ENCODE results near the gene ADAMTS18. TPM values are rescaled to one million over a fixed set of nuclear protein-coding genes. Genes with fewer than 3 reads are reported as not detected.

ADAMTS18 gene
- total and polyA plus RNA-seq, 2 of the 8 experiments (the other 6 are each of a cell fraction or from before 2014, with no cell fraction given): 0.05 to 0.19 TPM

GRCh38 chr16:77434022-77434529, 758 bp downstream of the ADAMTS18 start:
- Histone ChIP-seq H4K8ac (ENCODE audit: extremely low read depth, insufficient read depth, low read length) (no peak overlapping the region), H2AK5ac (ENCODE audit: low read depth, low read length) (no peak overlapping the region), H3K4me2 (ENCODE audit: insufficient read depth in 1 of 2, low read depth in 2 of 2, low read length in 2 of 2) (peak overlapping the region; percentile 69 to 93), H3K9me3 (ENCODE audit: insufficient read depth in 2 of 2, low read depth in 1 of 2, low read length in 1 of 2) (no peaks in the 10 kb centered on the region), H2BK20ac (ENCODE audit: low read length) (no peak overlapping the region), H2AFZ (ENCODE audit: low read length) (no peak overlapping the region), H3K56ac (replicated peaks; ENCODE audit: insufficient read length, low read depth, low read length) (no peak overlapping the region), H3K23ac (ENCODE audit: insufficient read length) (no peak overlapping the region), H3K9ac (replicated peaks in 1 of 4; ENCODE audit: extremely low read depth in 1 of 4, low read depth in 3 of 4, low read length in 3 of 4) (no peak overlapping the region), H2BK5ac (ENCODE audit: low read depth, low read length) (no peak overlapping the region), H3K27me3 (replicated peaks in 1 of 4; ENCODE audit: control insufficient read depth in 3 of 4, extremely low read depth in 1 of 4, insufficient read depth in 3 of 4, low read length in 3 of 4) (peaks cover 14 to 48% (median 39%) of the 10 kb centered on the region in 4 experiments), H4K5ac (ENCODE audit: insufficient read length, low read depth, low read length) (no peak overlapping the region), H4K91ac (replicated peaks; ENCODE audit: insufficient read length, low read length) (no peak overlapping the region), H3K23me2 (ENCODE audit: low read depth, low read length) (peaks cover 6% of the 10 kb centered on the region; the same call in 1 of the 2 replicates), H2BK12ac (ENCODE audit: low read depth, low read length) (no peak overlapping the region), H3K4me3 (ENCODE audit: extremely low read depth in 1 of 4, insufficient read depth in 2 of 4, low read depth in 3 of 4, low read length in 4 of 4) (peak overlapping the region; percentile 52 to 81 (median 63)), H3K18ac (ENCODE audit: extremely low read depth, low read length) (no peak overlapping the region), H3K4me1 (replicated peaks in 1 of 4; ENCODE audit: control insufficient read depth in 3 of 4, insufficient read depth in 4 of 4, low read length in 3 of 4) (peaks cover 0 to 4% (median 0%) of the 10 kb centered on the region in 4 experiments; a peak in 3 of 7 replicates), H2BK120ac (replicated peaks; ENCODE audit: low read depth, low read length) (no peak overlapping the region), H3K36me3 (ENCODE audit: control insufficient read depth in 2 of 4, insufficient read depth in 4 of 4, low read length in 3 of 4) (no peaks in the 10 kb centered on the region), H3K14ac (ENCODE audit: insufficient read length) (no peak overlapping the region), H3K79me2 (ENCODE audit: control insufficient read depth in 1 of 2, insufficient read depth in 2 of 2, low read length in 2 of 2) (no peaks in the 10 kb centered on the region), H4K20me1 (replicated peaks in 1 of 2; ENCODE audit: control insufficient read depth in 1 of 2, insufficient read depth in 2 of 2, low read length in 2 of 2) (peaks cover 0 to 2% of the 10 kb centered on the region in 2 experiments), H3K79me1 (ENCODE audit: low read depth, low read length) (no peaks in the 10 kb centered on the region), H2BK15ac (ENCODE audit: low read length) (no peak overlapping the region), H3K4ac (replicated peaks; ENCODE audit: insufficient read length, low read depth, low read length) (no peak overlapping the region), H3K27ac (ENCODE audit: low read depth, low read length) (no peak overlapping the region)
- WGBS, 2 experiments (ENCODE audit: extremely low coverage in 1 of 2, insufficient coverage in 1 of 2, insufficient read length in 1 of 2, insufficient replicate concordance in 2 of 2, low coverage in 1 of 2, low lambda C conversion rate in 2 of 2, missing lambda C conversion rate in 1 of 2): 8% methylated on average over 16 of the region's 17 CpGs; no CpG with 5 or more reads in 1 of the 2 experiments
- no peak for DNase-seq (ENCODE audit: low read depth in 1 of 2, low spot score in 2 of 2)
- FAIRE-seq: no peak
- TF ChIP-seq RAD21 (IDR thresholded peaks at IDR 0.05 in 1 of 2, conservative IDR thresholded peaks at IDR 0.05 in 1 of 2; ENCODE audit: low read depth in 2 of 2, low read length in 2 of 2) (0 out of 4 replicates have a peak, but pooled peaks of 1 of the 2 experiments have one; percentile 24), KDM5A (IDR thresholded peaks at IDR 0.05; ENCODE audit: low read length) (no peak), KDM1A (IDR thresholded peaks at IDR 0.05; ENCODE audit: borderline replicate concordance, low read length) (no peak)
- CTCF ChIA-PET (ENCODE audit: partially characterized antibody): interaction anchor here (0.6 to 13.9 kb wide), 17 partner anchors 10 to 622 kb away, joined by 3 to 223 read pairs (median 4); no protein-coding TSS in a partner anchor
- POLR2A ChIA-PET (ENCODE audit: partially characterized antibody): interaction anchor here (1.3 kb wide), 1 partner anchor 206 kb away, joined by 3 read pairs; no protein-coding TSS in a partner anchor

Measured in H1 (cell line).